ENCODE measurements around the gene TFPI.

GRCh38 chr2:187459256-187459655 lies 95.0 kb downstream of the TFPI start:
- TF ChIP-seq, protein P1, sequence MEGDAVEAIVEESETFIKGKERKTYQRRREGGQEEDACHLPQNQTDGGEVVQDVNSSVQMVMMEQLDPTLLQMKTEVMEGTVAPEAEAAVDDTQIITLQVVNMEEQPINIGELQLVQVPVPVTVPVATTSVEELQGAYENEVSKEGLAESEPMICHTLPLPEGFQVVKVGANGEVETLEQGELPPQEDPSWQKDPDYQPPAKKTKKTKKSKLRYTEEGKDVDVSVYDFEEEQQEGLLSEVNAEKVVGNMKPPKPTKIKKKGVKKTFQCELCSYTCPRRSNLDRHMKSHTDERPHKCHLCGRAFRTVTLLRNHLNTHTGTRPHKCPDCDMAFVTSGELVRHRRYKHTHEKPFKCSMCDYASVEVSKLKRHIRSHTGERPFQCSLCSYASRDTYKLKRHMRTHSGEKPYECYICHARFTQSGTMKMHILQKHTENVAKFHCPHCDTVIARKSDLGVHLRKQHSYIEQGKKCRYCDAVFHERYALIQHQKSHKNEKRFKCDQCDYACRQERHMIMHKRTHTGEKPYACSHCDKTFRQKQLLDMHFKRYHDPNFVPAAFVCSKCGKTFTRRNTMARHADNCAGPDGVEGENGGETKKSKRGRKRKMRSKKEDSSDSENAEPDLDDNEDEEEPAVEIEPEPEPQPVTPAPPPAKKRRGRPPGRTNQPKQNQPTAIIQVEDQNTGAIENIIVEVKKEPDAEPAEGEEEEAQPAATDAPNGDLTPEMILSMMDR (IDR thresholded peaks at IDR 0.05), result no peak
- no peak for TF ChIP-seq POLR2A (IDR thresholded peaks at IDR 0.05)

Data from heart left ventricle (tissue), 13 donors.